Naive thymus-derived CD4-positive, alpha-beta T cell (primary cell): Measurements from ENCODE around the gene EPHB1. TPM values are rescaled to one million over a fixed set of nuclear protein-coding genes. Genes with fewer than 3 reads are reported as not detected.
A peak's percentile ranks its signal among the peaks of the same experiment; 100 is the strongest.

Experiments used
- ATAC-seq: fragments of 150-1000 bp; cut with Tn5 transposase; 2 replicates; pipeline ENCODE4 v1.10.0; 2021; ENCODE audit warnings: mild to moderate bottlenecking, moderate library complexity
- CTCF ChIA-PET: fragments of 350-600 bp; sonication (Branson Sonifier 250); formaldehyde crosslinking; loops from one replicate; lab custom pipeline; 2021; ENCODE audit warnings: antibody characterized with exemption; lab: Charles Lee
- POLR2A ChIA-PET: fragments of 350-600 bp; sonication (Branson Sonifier 250); formaldehyde crosslinking; loops from one replicate; lab custom pipeline; 2021; ENCODE audit warnings: antibody characterized with exemption, inconsistent platforms; lab: Charles Lee
- DNase-seq, 9 donors: peaks; one replicate each; pipeline versions ENCODE4 v3.0.0 to v3.0.0-alpha.2; 2020 to 2022; ENCODE audit warnings: mixed read lengths in 1 of 9
- H3K27ac ChIP-seq: one replicate; pipeline ENCODE4 v1.7.0; 2013; ENCODE audit warnings: mild to moderate bottlenecking, low read depth, low read length, moderate library complexity
- H3K27me3 ChIP-seq, 2 donors: one replicate each; pipeline ENCODE4 v1.7.0; 2013; ENCODE audit warnings: low read length in 2 of 2, mild to moderate bottlenecking in 2 of 2, moderate library complexity in 2 of 2; ENCODE audit not compliant: control insufficient read depth in 2 of 2, insufficient read depth in 2 of 2
- H3K36me3 ChIP-seq, 3 experiments: 1 replicate in 2 of 3; 2 replicates in 1 of 3; pipeline ENCODE4 v1.7.0; 2013; ENCODE audit warnings: low read length in 3 of 3, mild to moderate bottlenecking in 3 of 3, moderate library complexity in 1 of 3; ENCODE audit not compliant: insufficient read depth in 3 of 3, control insufficient read depth in 2 of 3
- H3K4me1 ChIP-seq, 2 donors: one replicate each; pipeline ENCODE4 v1.7.0; 2013; ENCODE audit warnings: low read length in 2 of 2, mild to moderate bottlenecking in 2 of 2, moderate library complexity in 1 of 2; ENCODE audit not compliant: control insufficient read depth in 2 of 2, insufficient read depth in 2 of 2
- H3K4me3 ChIP-seq: 2 replicates; pipeline ENCODE4 v1.7.0; 2013; ENCODE audit warnings: mild to moderate bottlenecking, low read length
- H3K9me3 ChIP-seq, 3 experiments: 1 replicate in 2 of 3; 2 replicates in 1 of 3; pipeline ENCODE4 v1.7.0; 2013; ENCODE audit warnings: low read length in 3 of 3; ENCODE audit not compliant: control insufficient read depth in 2 of 3
- H3K27ac Mint-ChIP-seq, 9 donors: one replicate each; pipeline ENCODE4 v1.8.0; 2020 to 2022; ENCODE audit warnings: mixed read lengths in 9 of 9, mild to moderate bottlenecking in 8 of 9, moderate library complexity in 5 of 9, inconsistent platforms in 2 of 9
- H3K27me3 Mint-ChIP-seq, 5 donors: one replicate each; pipeline ENCODE4 v1.8.0; 2021 to 2022; ENCODE audit warnings: mixed read lengths in 5 of 5, mild to moderate bottlenecking in 1 of 5
- H3K36me3 Mint-ChIP-seq, 5 donors: one replicate each; pipeline ENCODE4 v1.8.0; 2020 to 2022; ENCODE audit warnings: mixed read lengths in 5 of 5, mild to moderate bottlenecking in 3 of 5, inconsistent platforms in 1 of 5
- H3K4me1 Mint-ChIP-seq, 7 donors: one replicate each; pipeline ENCODE4 v1.8.0; 2020 to 2022; ENCODE audit warnings: mixed read lengths in 7 of 7, mild to moderate bottlenecking in 3 of 7, inconsistent platforms in 1 of 7
- H3K4me3 Mint-ChIP-seq, 10 donors: one replicate each; pipeline ENCODE4 v1.8.0; 2020 to 2022; ENCODE audit warnings: mild to moderate bottlenecking in 10 of 10, mixed read lengths in 10 of 10, moderate library complexity in 6 of 10, inconsistent platforms in 2 of 10
- H3K9me3 Mint-ChIP-seq, 11 donors: one replicate each; pipeline ENCODE4 v1.8.0; 2020 to 2022; ENCODE audit warnings: mixed read lengths in 11 of 11, mild to moderate bottlenecking in 4 of 11, inconsistent platforms in 1 of 11, moderate library complexity in 1 of 11
- intact Hi-C, 2 donors: fragments of 100-400 bp; cut with micrococcal nuclease; formaldehyde crosslinking; loops; one replicate each; pipeline ENCODE4 v1.15.1; 2023
- polyA plus RNA-seq, 2 donors: library from polyadenylated mRNA; unstranded; fragments of 300-500 nt; fragmentation: Illumina TruSeq; gene quantifications; one replicate each; pipeline ENCODE4 v1.2.3, GENCODE V29; 2021
- total RNA-seq, 6 experiments: library from RNA in 5 of 6; stranded (reverse) in 5 of 6; gene quantifications; 1 replicate in 5 of 6; 2 replicates in 1 of 6; pipeline ENCODE4 v1.2.3 and lab custom pipeline; 2021 to 2026

EPHB1 gene
- total and polyA plus RNA-seq, 7 experiments from 2014 or later, result 1.6 to 2.2 (median 1.8) TPM; not detected in 4

DNA sequence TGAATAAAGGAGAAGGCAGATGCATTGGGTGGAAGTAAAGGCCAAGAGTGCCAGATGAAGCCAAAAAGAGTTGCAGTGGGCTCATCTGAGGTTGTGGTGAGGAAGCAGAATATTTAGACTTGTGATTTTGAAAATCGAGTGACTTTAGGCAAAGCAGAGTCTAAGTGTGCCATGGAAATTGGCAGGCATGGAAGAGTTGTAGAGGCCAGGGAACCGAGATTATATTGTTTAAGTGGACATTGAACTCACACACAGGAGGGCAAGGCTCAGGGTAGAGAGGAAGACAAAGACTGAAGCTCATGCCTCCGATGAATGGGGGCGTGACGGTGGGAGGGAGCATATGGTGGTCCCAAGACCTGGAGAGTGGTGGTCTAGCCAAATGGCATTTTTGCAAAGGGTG, 347.5 kb downstream of the EPHB1 start:
- no peaks in the 10 kb centered on the region for H3K9me3 ChIP-seq
- H3K4me3 ChIP-seq, result no peak overlapping the region
- no peaks in the 10 kb centered on the region for H3K27me3 ChIP-seq
- CTCF ChIA-PET, result no interaction called here
- no peak overlapping the region for H3K4me3 Mint-ChIP-seq
- POLR2A ChIA-PET, result no interaction called here
- DNase-seq (no peak), ATAC-seq (no peak)
- no peak overlapping the region for H3K27ac Mint-ChIP-seq
- H3K27me3 Mint-ChIP-seq, result peaks cover 0 to 14% (median 5%) of the 10 kb centered on the region in 5 donors
- H3K4me1 Mint-ChIP-seq, result no peaks in the 10 kb centered on the region
- no peak overlapping the region for H3K27ac ChIP-seq
- H3K4me1 ChIP-seq, result no peaks in the 10 kb centered on the region
- peaks cover 0 to 4% (median 0%) of the 10 kb centered on the region in 11 donors for H3K9me3 Mint-ChIP-seq
- intact Hi-C loops, result no loop called here
- H3K36me3 ChIP-seq, result no peaks in the 10 kb centered on the region
- no peaks in the 10 kb centered on the region for H3K36me3 Mint-ChIP-seq

DNA sequence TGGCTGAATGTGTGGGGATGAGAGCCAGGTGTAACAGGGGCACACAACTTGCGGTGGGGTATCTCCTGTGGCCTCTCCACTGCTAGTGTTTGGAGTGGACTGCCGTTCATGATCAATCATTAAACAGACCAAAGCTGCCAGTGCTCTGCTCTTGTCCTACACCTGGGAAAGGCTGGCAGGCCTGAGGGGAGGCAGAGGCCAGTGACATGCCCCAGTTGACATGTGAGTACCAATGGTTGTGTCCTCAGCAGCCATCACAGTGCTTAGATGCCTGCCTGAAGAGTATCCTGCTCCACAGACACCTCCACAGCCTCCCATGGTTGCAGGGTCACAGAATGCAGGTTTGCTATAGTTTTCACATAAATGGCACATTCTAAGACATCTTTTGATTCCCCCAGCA, 348.4 kb downstream of the EPHB1 start:
- no peaks in the 10 kb centered on the region for H3K4me1 Mint-ChIP-seq
- Histone ChIP-seq H3K36me3 (no peaks in the 10 kb centered on the region), H3K4me3 (no peak overlapping the region), H3K27me3 (no peaks in the 10 kb centered on the region), H3K9me3 (no peaks in the 10 kb centered on the region), H3K27ac (no peak overlapping the region), H3K4me1 (no peaks in the 10 kb centered on the region)
- no peak overlapping the region for H3K27ac Mint-ChIP-seq
- POLR2A ChIA-PET, result no interaction called here
- CTCF ChIA-PET, result no interaction called here
- peaks cover 0 to 4% (median 0%) of the 10 kb centered on the region in 11 donors for H3K9me3 Mint-ChIP-seq
- H3K27me3 Mint-ChIP-seq, result peaks cover 0 to 14% (median 5%) of the 10 kb centered on the region in 5 donors
- ATAC-seq, result peak; percentile 14
- DNase-seq, result no peak
- H3K36me3 Mint-ChIP-seq, result no peaks in the 10 kb centered on the region
- intact Hi-C loops, result no loop called here
- H3K4me3 Mint-ChIP-seq, result no peak overlapping the region

DNA sequence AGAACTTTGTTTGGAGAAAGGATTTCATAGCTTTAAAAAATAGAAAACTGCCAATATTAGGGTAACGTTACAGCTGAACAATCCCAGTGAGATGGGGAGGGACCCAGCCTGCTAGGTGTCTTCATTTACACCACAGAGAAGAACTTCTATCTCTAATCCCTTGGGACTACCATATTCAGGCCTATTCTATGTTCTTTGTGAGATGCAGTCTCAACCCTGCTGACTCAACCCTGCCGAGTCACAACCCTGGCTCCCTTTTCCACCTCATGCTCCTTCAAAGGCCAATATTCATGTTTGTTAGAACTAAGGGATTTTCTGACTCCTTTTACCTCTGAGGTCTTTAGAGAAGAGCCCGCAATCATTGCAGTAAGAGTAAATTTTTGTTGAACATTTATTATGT, 350.5 kb downstream of the EPHB1 start:
- Mint-ChIP-seq H3K4me3 (no peak overlapping the region), H3K4me1 (no peaks in the 10 kb centered on the region), H3K27ac (no peak overlapping the region), H3K27me3 (peaks cover 2 to 15% (median 7%) of the 10 kb centered on the region in 5 donors), H3K9me3 (peaks cover 0 to 7% (median 0%) of the 10 kb centered on the region in 11 donors), H3K36me3 (no peaks in the 10 kb centered on the region)
- POLR2A ChIA-PET, result no interaction called here
- CTCF ChIA-PET, result no interaction called here
- intact Hi-C loops, result no loop called here
- H3K9me3 ChIP-seq, result no peaks in the 10 kb centered on the region
- no peak overlapping the region for H3K27ac ChIP-seq
- no peaks in the 10 kb centered on the region for H3K4me1 ChIP-seq
- no peaks in the 10 kb centered on the region for H3K27me3 ChIP-seq
- H3K4me3 ChIP-seq, result no peak overlapping the region
- no peak for ATAC-seq
- DNase-seq, result no peak
- H3K36me3 ChIP-seq, result no peaks in the 10 kb centered on the region

DNA sequence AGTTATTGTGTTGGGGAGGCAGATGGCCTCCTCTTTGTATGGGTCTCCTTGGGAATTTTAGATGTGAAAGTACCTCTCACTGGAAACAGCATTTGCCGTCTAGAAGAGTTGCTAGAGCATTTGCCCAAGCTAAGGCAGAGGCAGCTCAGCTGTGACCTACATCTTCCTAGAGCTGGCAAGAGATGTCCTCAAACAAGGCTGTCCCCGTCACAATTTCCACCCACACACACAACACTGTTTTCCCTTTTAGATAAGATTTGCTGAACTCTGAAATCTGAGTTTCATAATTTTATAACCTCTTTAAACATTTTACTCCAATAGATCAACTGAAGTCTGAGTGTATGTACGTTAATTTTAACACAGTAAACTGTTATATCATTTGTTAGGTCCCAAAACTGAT, 352.6 kb downstream of the EPHB1 start:
- H3K27ac ChIP-seq, result no peak overlapping the region
- ATAC-seq (no peak), DNase-seq (no peak)
- CTCF ChIA-PET, result no interaction called here
- no peaks in the 10 kb centered on the region for H3K9me3 ChIP-seq
- Mint-ChIP-seq H3K4me3 (no peak overlapping the region), H3K27ac (no peak overlapping the region), H3K27me3 (peaks cover 2 to 21% (median 10%) of the 10 kb centered on the region in 5 donors), H3K9me3 (peaks cover 0 to 10% (median 0%) of the 10 kb centered on the region in 11 donors), H3K4me1 (peaks cover 0 to 3% (median 0%) of the 10 kb centered on the region in 7 donors), H3K36me3 (no peaks in the 10 kb centered on the region)
- intact Hi-C loops, result no loop called here
- H3K27me3 ChIP-seq, result no peaks in the 10 kb centered on the region
- H3K4me3 ChIP-seq, result no peak overlapping the region
- POLR2A ChIA-PET, result no interaction called here
- no peaks in the 10 kb centered on the region for H3K36me3 ChIP-seq
- H3K4me1 ChIP-seq, result no peaks in the 10 kb centered on the region

DNA sequence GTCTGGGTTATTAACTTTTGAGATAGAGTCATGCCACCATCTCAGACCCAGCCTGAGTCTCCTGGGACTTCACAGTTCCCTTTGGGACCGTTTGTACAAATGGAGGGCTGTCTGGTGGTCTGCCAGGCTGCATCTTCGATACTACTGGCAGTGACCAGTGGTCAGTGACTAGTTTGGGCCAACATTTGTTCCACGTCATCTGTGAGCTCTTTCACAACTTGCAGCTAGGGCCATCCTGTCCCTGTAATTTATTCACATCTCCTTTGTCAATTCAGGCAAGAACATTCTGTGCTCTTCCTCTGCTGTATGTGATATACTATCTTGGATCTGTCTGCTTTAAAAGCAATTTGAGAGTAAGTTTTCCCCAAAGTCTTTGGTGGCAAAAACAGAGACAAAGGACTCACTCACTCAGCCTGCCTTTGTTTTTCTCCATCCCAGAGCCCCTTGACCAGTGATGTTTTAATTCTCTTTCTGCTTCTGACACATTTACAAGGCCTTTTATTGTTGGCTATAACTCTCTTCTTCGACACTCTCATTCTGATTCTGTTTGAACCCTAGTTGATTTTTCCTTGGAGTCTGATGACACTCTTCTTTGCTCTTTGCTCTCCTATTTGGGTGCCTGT, 353.4 kb downstream of the EPHB1 start:
- Mint-ChIP-seq H3K4me1 (peaks cover 0 to 3% (median 0%) of the 10 kb centered on the region in 7 donors), H3K9me3 (peaks cover 0 to 10% (median 0%) of the 10 kb centered on the region in 11 donors), H3K4me3 (no peak overlapping the region), H3K36me3 (no peaks in the 10 kb centered on the region), H3K27me3 (peaks cover 0 to 21% (median 8%) of the 10 kb centered on the region in 5 donors), H3K27ac (peak overlapping the region in 1 of 9 donors; percentile 3)
- ATAC-seq (no peak), DNase-seq (no peak)
- Histone ChIP-seq H3K36me3 (no peaks in the 10 kb centered on the region), H3K27ac (no peak overlapping the region), H3K4me3 (no peak overlapping the region), H3K27me3 (no peaks in the 10 kb centered on the region), H3K4me1 (no peaks in the 10 kb centered on the region), H3K9me3 (no peaks in the 10 kb centered on the region)
- intact Hi-C loops, result no loop called here
- ChIA-PET POLR2A (no interaction called here), CTCF (no interaction called here)

DNA sequence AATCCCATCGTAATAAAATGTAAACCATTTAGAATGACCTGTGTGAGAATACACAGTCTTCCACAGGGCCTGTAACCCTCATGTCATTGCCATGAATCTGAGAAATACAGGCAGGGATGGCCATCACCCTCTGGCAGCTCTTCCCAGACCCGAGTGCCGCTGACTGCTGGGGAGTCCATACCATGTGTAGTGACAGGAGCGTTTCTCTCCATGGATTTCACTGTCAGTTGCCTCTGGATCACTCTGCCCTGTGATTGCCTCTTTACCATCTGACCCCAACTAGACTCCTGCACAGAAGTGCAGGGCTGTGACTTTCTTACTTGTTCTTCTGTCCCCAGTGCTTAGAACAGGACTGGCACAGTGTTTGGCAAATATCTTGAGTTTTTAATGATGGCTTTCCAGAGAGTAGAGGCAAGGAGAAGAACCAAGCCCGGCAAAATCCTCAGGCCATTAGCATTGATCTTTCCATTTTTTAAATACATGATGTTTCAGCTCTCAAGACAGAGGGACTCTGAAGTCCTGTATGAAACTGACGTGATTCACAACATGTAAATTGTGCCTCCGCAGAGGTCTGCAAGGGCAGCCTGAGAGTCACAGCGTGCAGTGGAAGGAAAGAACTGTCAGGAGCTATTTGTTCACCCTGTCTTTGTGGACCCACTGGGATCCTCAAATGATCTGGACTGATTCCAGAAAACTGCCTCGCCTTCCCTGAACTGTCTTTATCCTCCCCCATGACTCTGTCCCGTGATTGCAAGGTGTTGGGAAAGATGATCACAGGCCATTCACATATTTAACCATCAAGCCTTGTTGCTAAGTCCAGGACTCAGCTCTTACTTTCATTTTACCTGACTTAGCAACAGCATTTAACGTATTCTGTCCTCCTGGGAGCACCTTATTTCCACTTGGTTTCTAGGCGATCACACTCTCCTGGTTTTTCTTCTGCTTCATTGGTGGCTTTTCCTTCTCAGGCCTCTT, 354.9 kb downstream of the EPHB1 start:
- no peak for ATAC-seq
- H3K27ac ChIP-seq, result no peak overlapping the region
- Mint-ChIP-seq H3K27me3 (peaks cover 0 to 26% (median 11%) of the 10 kb centered on the region in 5 donors), H3K36me3 (no peaks in the 10 kb centered on the region), H3K27ac (no peak overlapping the region), H3K4me1 (peaks cover 0 to 3% (median 0%) of the 10 kb centered on the region in 7 donors), H3K9me3 (peaks cover 0 to 16% (median 0%) of the 10 kb centered on the region in 11 donors), H3K4me3 (no peak overlapping the region)
- H3K4me1 ChIP-seq, result no peaks in the 10 kb centered on the region
- H3K27me3 ChIP-seq, result no peaks in the 10 kb centered on the region
- no peak overlapping the region for H3K4me3 ChIP-seq
- ChIA-PET CTCF (no interaction called here), POLR2A (no interaction called here)
- no peak for DNase-seq
- H3K9me3 ChIP-seq, result no peaks in the 10 kb centered on the region
- intact Hi-C loops, result no loop called here
- H3K36me3 ChIP-seq, result no peaks in the 10 kb centered on the region
